ENCODE measurements around the gene CT55.
"Not testable (repeated sequence)": the region's sequence is repeated elsewhere in the genome, so short reads cannot be mapped to it uniquely, and the experiment has no call there.

The CT55 gene, protein sequence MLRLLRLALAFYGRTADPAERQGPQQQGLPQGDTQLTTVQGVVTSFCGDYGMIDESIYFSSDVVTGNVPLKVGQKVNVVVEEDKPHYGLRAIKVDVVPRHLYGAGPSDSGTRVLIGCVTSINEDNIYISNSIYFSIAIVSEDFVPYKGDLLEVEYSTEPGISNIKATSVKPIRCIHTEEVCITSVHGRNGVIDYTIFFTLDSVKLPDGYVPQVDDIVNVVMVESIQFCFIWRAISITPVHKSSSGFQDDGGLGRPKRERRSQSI

GRCh38 chrX:135170877-135171519 is at the start of gene CT55:
CT55 (minus strand) TSS chrX:135171398; CDS start chrX:135171171, 227 bp downstream.
- DNase-seq (ENCODE audit: low read depth, low spot score): no peak

DNA sequence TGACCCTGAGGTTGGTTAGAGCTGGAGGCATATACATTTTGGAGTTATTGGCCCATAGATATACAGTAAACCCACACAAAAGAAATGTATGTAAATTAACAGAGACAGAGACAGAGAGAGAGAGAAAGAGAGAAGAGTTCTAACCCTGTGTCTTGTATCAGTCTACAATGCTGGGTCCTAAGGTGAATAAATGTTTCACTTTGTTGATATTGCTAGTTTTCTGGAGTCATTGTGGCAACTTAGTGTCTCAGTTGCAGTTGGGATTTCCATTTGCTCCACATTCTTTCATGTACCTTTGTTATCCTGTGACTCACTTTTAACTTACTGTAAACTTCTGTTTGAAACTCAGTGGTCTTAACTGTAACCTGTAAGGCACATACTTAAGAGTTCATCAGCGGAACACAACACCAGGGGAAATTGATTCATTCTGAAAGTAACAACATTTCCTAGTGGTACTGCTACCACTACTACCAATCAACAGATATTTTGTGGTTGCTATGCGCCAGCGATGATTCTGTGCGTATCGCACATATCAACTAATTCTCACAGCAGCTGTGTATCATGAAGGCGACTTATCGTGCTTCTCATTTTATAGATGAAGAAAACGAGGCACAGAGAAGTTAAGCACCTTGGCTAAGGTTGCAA is 42.1 kb upstream of the CT55 start:
- no peak for DNase-seq (ENCODE audit: low read depth, low spot score)

GRCh38 chrX:135206427-135206826 is 35.2 kb upstream of the CT55 start:
- peak; percentile 1 for DNase-seq (ENCODE audit: low read depth, low spot score)

DNA sequence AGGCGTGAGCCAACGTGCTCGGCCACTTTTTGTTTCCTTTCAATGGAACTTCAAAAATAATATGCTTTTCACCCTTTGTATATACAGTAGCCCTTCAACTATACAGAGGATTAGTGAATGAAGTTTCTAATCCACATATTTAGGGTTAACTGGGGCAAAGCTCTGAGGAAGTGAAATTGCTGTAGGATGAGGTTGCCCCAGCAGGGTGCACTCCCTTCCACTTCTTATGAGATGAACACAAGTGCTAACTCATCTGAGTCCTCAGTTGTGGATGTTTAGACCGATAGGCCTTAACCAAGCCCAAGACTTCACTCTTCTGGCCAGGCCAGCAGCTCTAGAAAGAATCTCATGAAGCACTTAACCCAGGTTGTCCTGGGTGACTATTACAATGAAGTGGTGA is 29.1 kb upstream of the CT55 start:
- no peak for DNase-seq (ENCODE audit: low read depth, low spot score)

- no peak for DNase-seq (ENCODE audit: low read depth, low spot score)
Measured at GRCh38 chrX:135194684-135195083, 23.5 kb upstream of the CT55 start.

- DNase-seq (ENCODE audit: low read depth, low spot score): no peak
Measured at GRCh38 chrX:135193740-135194139, 22.5 kb upstream of the CT55 start.

DNA sequence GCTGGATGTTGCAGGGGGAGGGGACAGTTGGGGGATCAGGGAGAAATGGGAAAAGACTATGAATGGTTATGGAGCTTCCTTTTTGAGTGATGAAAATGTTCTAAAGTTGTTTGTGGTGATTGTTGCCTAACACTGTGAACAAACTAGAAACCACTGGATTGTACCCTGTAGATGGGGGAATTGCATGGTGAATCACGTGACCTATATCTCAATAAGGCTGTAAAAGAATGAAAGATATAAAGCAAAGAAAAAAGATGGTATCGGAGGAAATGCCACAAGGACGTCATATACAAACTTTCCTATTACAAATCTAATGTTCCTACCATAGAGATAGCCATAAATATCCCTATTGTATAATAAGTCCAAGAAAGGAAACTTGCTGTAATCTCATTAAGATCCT is 20.6 kb upstream of the CT55 start:
- DNase-seq (ENCODE audit: low read depth, low spot score): no peak

DNA sequence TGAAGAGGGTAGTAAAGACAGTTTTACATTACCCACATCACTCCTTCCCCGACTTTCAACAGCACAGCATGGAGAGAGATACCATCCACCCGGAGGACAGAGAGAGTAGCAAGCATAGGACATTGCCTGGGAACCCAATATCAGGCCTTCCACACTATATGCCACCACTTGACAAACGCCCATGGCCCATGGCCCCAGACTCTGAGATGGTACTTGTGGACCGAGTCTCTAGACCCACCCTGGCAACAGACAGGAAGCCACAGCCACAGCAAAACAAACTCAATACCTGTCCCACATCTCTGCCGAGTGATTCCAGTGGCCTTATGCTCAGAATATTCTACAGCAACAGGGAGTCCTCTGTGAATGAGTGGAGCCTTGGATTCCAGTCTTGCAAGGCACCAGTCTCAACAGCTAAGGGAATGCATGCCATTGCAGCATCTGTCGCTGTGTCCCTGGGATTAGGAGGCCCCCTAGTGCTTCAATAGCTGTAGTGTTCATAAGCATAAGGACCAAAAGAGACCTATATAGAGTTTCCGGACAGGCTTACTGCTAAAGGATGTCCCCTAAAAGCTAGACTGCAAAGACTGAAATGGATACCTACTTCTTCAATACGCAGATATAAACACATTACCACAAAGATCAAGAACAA is 14.7 kb upstream of the CT55 start:
- DNase-seq (ENCODE audit: low read depth, low spot score): peak; percentile 42

GRCh38 chrX:135178636-135179035 is 7.4 kb upstream of the CT55 start:
- DNase-seq (ENCODE audit: low read depth, low spot score): no peak

DNA sequence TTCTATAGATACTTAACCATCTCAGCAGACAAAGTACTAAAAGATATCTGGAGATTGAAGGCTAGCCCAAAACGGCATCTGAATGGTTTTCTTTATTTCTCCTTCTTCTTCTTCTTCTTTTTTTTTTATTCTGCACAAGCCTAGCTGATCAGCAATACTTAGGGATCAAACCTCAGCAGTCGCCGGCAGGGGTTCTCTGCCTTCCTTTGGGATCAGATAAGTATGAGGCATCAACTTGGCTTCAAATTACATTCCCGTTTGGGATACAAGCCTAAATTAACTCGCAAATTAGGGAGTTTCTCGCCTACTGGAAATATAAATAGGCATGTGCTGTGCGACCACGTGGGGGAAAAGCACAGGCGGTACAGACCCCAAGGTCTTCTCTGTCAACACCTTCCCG is 730 bp downstream of the CT55 start:
- DNase-seq (ENCODE audit: low read depth, low spot score): no peak

DNA sequence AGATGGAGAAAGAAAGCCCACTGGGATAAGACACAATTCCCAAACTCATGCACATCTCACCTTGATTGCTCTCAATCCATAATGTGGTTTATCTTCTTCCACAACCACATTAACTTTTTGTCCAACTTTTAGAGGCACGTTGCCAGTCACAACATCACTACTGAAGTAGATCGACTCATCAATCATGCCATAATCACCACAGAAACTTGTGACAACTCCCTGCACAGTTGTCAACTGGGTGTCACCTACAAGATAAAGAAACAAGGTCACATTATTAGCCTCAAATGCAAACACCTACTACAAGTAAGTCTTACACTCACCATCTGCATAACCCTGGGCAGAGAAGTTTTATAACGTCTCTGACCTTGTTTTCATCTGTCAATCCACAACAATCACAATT is 1.7 kb downstream of the CT55 start:
- not testable (repeated sequence) for DNase-seq (ENCODE audit: low read depth, low spot score)

DNA sequence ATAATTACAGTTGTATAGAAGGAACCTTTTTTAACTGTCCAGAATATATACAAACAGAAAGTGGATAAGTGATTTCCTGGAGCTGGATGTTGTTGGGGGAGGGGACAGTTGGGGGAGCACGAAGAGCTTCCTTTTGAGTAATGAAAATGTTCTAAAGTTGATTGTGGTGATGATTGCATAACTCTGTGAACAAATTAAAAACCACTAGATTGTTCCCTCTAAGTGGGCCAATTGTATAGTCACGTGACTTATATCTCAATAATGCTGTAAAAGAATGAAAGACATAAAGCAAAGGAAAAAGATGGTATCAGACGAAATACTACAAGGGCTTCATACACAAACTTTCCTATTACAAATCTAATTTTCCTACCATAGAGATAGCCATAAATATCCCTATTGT is 2.7 kb downstream of the CT55 start:
- DNase-seq (ENCODE audit: low read depth, low spot score): no peak

- DNase-seq (ENCODE audit: low read depth, low spot score): not testable (repeated sequence)
Measured at GRCh38 chrX:135154688-135155087, 16.5 kb downstream of the CT55 start.

DNA sequence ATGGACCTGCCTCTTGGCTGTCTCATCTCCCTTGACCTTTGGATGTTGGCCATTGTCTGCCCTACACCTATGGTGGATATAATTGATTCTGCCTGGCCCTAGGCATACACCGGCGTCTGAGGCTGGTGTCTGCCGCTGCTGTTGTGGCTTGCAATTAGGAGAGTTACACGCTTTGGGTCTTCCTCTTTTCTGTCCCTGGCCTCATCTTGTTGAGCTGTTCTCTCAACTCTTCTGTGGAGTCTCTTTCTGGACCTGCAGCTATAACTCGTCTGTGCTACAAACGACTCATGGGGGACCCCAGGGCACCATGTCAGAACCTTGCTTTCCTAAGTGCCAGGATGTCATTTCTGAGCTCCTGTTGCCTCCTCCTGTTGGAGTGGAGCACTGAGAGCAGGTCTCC is 45.1 kb downstream of the CT55 start:
- not testable (repeated sequence) for DNase-seq (ENCODE audit: low read depth, low spot score)

GRCh38 chrX:135120056-135120576 is 51.1 kb downstream of the CT55 start, which contains the start of gene ETDB:
ETDB (minus strand) TSS chrX:135120526; CDS start chrX:135119261, 1,265 bp downstream.
- not testable (repeated sequence) for DNase-seq (ENCODE audit: low read depth, low spot score)

- not testable (repeated sequence) for DNase-seq (ENCODE audit: low read depth, low spot score)
Measured at GRCh38 chrX:135116064-135116463, 55.1 kb downstream of the CT55 start.

GRCh38 chrX:135114392-135114791 is 56.8 kb downstream of the CT55 start:
- no peak for DNase-seq (ENCODE audit: low read depth, low spot score)

DNA sequence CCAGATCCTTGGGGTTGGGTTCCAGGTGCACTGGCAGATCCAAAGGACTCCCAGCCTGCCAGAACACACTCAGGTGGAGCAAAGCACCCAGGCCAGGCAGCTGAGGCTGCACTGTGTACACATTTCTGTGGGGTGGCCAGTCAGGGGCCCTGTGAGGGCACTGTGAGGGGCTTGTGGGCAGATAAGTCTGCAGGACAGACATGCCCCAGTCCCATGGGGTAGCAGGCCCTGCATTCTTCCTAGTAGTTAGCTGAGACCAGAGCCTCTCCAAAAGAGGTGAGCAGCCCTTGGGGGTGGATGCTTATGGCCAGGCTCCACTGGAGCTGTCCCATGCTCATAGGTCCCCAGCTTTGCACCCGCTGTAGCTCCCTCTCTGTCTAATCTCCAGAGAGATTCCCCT is 58.5 kb downstream of the CT55 start:
- DNase-seq (ENCODE audit: low read depth, low spot score): no peak

- peak; percentile 46 for DNase-seq (ENCODE audit: low read depth, low spot score)
Measured at GRCh38 chrX:135112096-135112729, 59.0 kb downstream of the CT55 start.

GRCh38 chrX:135109554-135109953 is 61.6 kb downstream of the CT55 start:
- no peak for DNase-seq (ENCODE audit: low read depth, low spot score)
